OCI-LY1 (cell line): ENCODE measurements around the gene PUSL1.

Experiments
- H2AFZ ChIP-seq: fragments of 200-600 bp; sonication (generic), shearing (Covaris generic); 2 replicates; pipeline ENCODE4 v1.6.0; 2014; ENCODE audit warnings: antibody characterized with exemption, mild to moderate bottlenecking, low read length
- H3F3A ChIP-seq: fragments of 200-600 bp; sonication (generic), shearing (Covaris generic); 2 replicates; pipeline ENCODE4 v1.6.0; 2014; ENCODE audit warnings: mild to moderate bottlenecking, antibody characterized with exemption, low read length, moderate library complexity; ENCODE audit not compliant: insufficient read depth
- H3K27ac ChIP-seq: fragments of 200-600 bp; sonication (generic); 2 replicates; pipeline ENCODE4 v1.5.1; 2014; ENCODE audit warnings: low read length, mixed run types, mild to moderate bottlenecking, low read depth; ENCODE audit not compliant: poor library complexity, severe bottlenecking
- H3K27me3 ChIP-seq: fragments of 200-600 bp; sonication (generic); 2 replicates; pipeline ENCODE4 v1.6.0; 2014; ENCODE audit warnings: antibody characterized with exemption, mild to moderate bottlenecking, low read length, moderate library complexity; ENCODE audit not compliant: insufficient read depth
- H3K36me3 ChIP-seq: fragments of 200-600 bp; sonication (generic); 2 replicates; pipeline ENCODE4 v1.6.1; 2014; ENCODE audit warnings: mild to moderate bottlenecking, antibody characterized with exemption, low read length, moderate library complexity, mixed read lengths; ENCODE audit not compliant: insufficient read depth
- H3K4me1 ChIP-seq: fragments of 200-600 bp; sonication (generic); 2 replicates; pipeline ENCODE4 v1.5.1; 2014; ENCODE audit warnings: mild to moderate bottlenecking, low read length, moderate library complexity; ENCODE audit not compliant: insufficient read depth, severe bottlenecking
- H3K4me2 ChIP-seq: fragments of 200-600 bp; sonication (generic), shearing (Covaris generic); 2 replicates; pipeline ENCODE4 v1.6.1; 2014; ENCODE audit warnings: low read length
- H3K4me3 ChIP-seq: fragments of 200-600 bp; sonication (generic); 2 replicates; pipeline ENCODE4 v1.5.1; 2014; ENCODE audit warnings: low read length, low read depth, mild to moderate bottlenecking, mixed read lengths; ENCODE audit not compliant: poor library complexity, severe bottlenecking
- H3K79me2 ChIP-seq: fragments of 200-600 bp; shearing (Covaris generic); 2 replicates; pipeline ENCODE4 v1.6.1; 2016; ENCODE audit warnings: mixed run types, low read length, mixed read lengths; ENCODE audit not compliant: insufficient read depth
- H3K9ac ChIP-seq: fragments of 200-600 bp; sonication (generic), shearing (Covaris generic); 2 replicates; pipeline ENCODE4 v1.6.1; 2014; ENCODE audit warnings: mild to moderate bottlenecking, low read length, mixed read lengths
- H3K9me2 ChIP-seq: fragments of 200-600 bp; sonication (generic), shearing (Covaris generic); 2 replicates; pipeline ENCODE4 v1.6.1; 2014; ENCODE audit warnings: low read depth, mild to moderate bottlenecking, low read length, mixed read lengths
- H3K9me3 ChIP-seq: fragments of 200-600 bp; shearing (Covaris generic); 2 replicates; pipeline ENCODE4 v1.6.1; 2014; ENCODE audit warnings: low read length, mixed read lengths
- H4K20me1 ChIP-seq: fragments of 200-600 bp; sonication (generic), shearing (Covaris generic); 2 replicates; pipeline ENCODE4 v1.6.0; 2016; ENCODE audit warnings: mild to moderate bottlenecking, low read length; ENCODE audit not compliant: insufficient read depth
- CTCF ChIP-seq: fragments of 200-600 bp; sonication (generic), shearing (Covaris generic); IDR thresholded peaks from 2 replicates; pipeline ENCODE4 v1.5.1; 2017; ENCODE audit warnings: mild to moderate bottlenecking, antibody characterized with exemption, low read length, moderate library complexity, mixed read lengths
- EZH2 ChIP-seq: fragments of 200-600 bp; sonication (generic), shearing (Covaris generic); IDR thresholded peaks from 2 replicates; pipeline ENCODE4 v1.8.0; 2017; ENCODE audit warnings: borderline replicate concordance, mixed run types, mild to moderate bottlenecking, antibody characterized with exemption, low read length, moderate library complexity, mixed read lengths

The PUSL1 gene

GRCh38 chr1:1278620-1279019 lies 29.8 kb upstream of the PUSL1 start:
- Histone ChIP-seq H3K9ac (no peak overlapping the region), H4K20me1 (no peaks in the 10 kb centered on the region), H3K4me1 (peaks cover 7% of the 10 kb centered on the region), H3K9me2 (no peaks in the 10 kb centered on the region), H3K4me2 (no peak overlapping the region), H3F3A (no peaks in the 10 kb centered on the region), H3K36me3 (no peaks in the 10 kb centered on the region; the same call in 1 of the 2 replicates), H3K9me3 (peaks cover 3% of the 10 kb centered on the region; the same call in 1 of the 2 replicates), H3K27me3 (no peaks in the 10 kb centered on the region), H3K79me2 (no peaks in the 10 kb centered on the region), H3K4me3 (no peak overlapping the region), H2AFZ (no peak overlapping the region), H3K27ac (no peak overlapping the region)
- TF ChIP-seq EZH2 (no peak), CTCF (no peak)

GRCh38 chr1:1279028-1279427 lies 29.4 kb upstream of the PUSL1 start:
- peaks cover 7% of the 10 kb centered on the region for H3K4me1 ChIP-seq
- no peaks in the 10 kb centered on the region; the same call in 1 of the 2 replicates for H3K36me3 ChIP-seq
- no peak overlapping the region for H3K4me2 ChIP-seq
- H3K9me2 ChIP-seq, result no peaks in the 10 kb centered on the region
- H3K9me3 ChIP-seq, result peaks cover 3% of the 10 kb centered on the region; the same call in 1 of the 2 replicates
- no peak overlapping the region for H3K4me3 ChIP-seq
- TF ChIP-seq CTCF (no peak), EZH2 (no peak)
- no peak overlapping the region for H2AFZ ChIP-seq
- no peaks in the 10 kb centered on the region for H3K27me3 ChIP-seq
- no peaks in the 10 kb centered on the region for H3K79me2 ChIP-seq
- no peaks in the 10 kb centered on the region for H3F3A ChIP-seq
- no peaks in the 10 kb centered on the region for H4K20me1 ChIP-seq
- H3K9ac ChIP-seq, result no peak overlapping the region
- no peak overlapping the region for H3K27ac ChIP-seq

- no peaks in the 10 kb centered on the region; the same call in 1 of the 2 replicates for H3K27me3 ChIP-seq
- H3K9me2 ChIP-seq, result no peaks in the 10 kb centered on the region
- H3K36me3 ChIP-seq, result no peaks in the 10 kb centered on the region; the same call in 1 of the 2 replicates
- no peaks in the 10 kb centered on the region for H3K79me2 ChIP-seq
- H4K20me1 ChIP-seq, result no peaks in the 10 kb centered on the region
- H3K9ac ChIP-seq, result no peak overlapping the region
- no peak overlapping the region for H3K4me3 ChIP-seq
- H3K4me2 ChIP-seq, result no peak overlapping the region
- H2AFZ ChIP-seq, result no peak overlapping the region
- H3K27ac ChIP-seq, result no peak overlapping the region
- no peaks in the 10 kb centered on the region for H3F3A ChIP-seq
- TF ChIP-seq CTCF (no peak), EZH2 (no peak)
- H3K9me3 ChIP-seq, result peaks cover 3% of the 10 kb centered on the region; the same call in 1 of the 2 replicates
- no peaks in the 10 kb centered on the region for H3K4me1 ChIP-seq
Observed at GRCh38 chr1:1280782-1281481, 27.5 kb upstream of the PUSL1 start.
